ENCODE measurements around the gene C3.

C3 gene

GRCh38 chr19:6690160-6690885, 30.1 kb downstream of the C3 start:
- no peaks in the 10 kb centered on the region for H4K20me1 ChIP-seq (ENCODE audit: insufficient read depth, low read length)
- H3K36me3 ChIP-seq (replicated peaks; ENCODE audit: low read depth, low read length), result no peaks in the 10 kb centered on the region
- no peak overlapping the region for H3K4me3 ChIP-seq (ENCODE audit: low read length)
- no peak overlapping the region for H3K27ac ChIP-seq (ENCODE audit: low read length)
- TF ChIP-seq EZH2phosphoT487 (IDR thresholded peaks at IDR 0.05; ENCODE audit: low read depth) (no peak), CTCF (IDR thresholded peaks at IDR 0.05; ENCODE audit: low read depth, low read length) (no peak)
- no peaks in the 10 kb centered on the region for H3K79me2 ChIP-seq (ENCODE audit: low read length)
- no peak overlapping the region for H3K9ac ChIP-seq (ENCODE audit: low read length)
- peaks cover 23% of the 10 kb centered on the region for H3K27me3 ChIP-seq (ENCODE audit: low read depth, low read length)
- H3K9me3 ChIP-seq (ENCODE audit: insufficient read depth, low read length), result no peaks in the 10 kb centered on the region
- peaks cover 28% of the 10 kb centered on the region for H3K4me1 ChIP-seq (ENCODE audit: low read length)
- no peak overlapping the region for H2AFZ ChIP-seq (ENCODE audit: low read depth, low read length)
- H3K4me2 ChIP-seq (ENCODE audit: low read length), result no peak overlapping the region

DNA sequence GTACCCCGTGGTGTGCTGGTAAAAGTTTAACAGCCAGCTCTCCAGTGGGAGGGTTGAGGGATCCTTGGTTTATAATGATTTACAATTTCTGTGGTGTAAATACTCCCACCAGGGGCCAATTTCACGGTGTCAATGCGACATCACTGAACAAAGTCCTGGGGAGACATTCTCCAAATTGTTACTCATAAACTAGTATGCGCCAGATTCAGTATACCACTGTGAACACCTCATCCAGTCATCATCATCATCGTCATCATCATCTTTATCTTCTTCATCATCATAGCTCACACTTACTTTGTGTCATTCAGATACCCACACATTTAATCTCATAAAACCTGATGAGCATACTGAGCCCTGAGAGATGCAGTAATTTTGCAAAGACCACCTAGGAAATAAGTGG, 33.3 kb downstream of the C3 start:
- Histone ChIP-seq H3K36me3 (replicated peaks; ENCODE audit: low read depth, low read length) (no peaks in the 10 kb centered on the region), H3K4me3 (ENCODE audit: low read length) (no peak overlapping the region), H2AFZ (ENCODE audit: low read depth, low read length) (no peak overlapping the region), H3K9me3 (ENCODE audit: insufficient read depth, low read length) (no peaks in the 10 kb centered on the region), H4K20me1 (ENCODE audit: insufficient read depth, low read length) (no peaks in the 10 kb centered on the region), H3K4me2 (ENCODE audit: low read length) (peak overlapping the region; percentile 69), H3K79me2 (ENCODE audit: low read length) (no peaks in the 10 kb centered on the region), H3K9ac (ENCODE audit: low read length) (0 out of 2 replicates have a peak overlapping the region, but pooled peaks have one; percentile 4), H3K4me1 (ENCODE audit: low read length) (peaks cover 32% of the 10 kb centered on the region), H3K27ac (ENCODE audit: low read length) (no peak overlapping the region), H3K27me3 (ENCODE audit: low read depth, low read length) (peaks cover 34% of the 10 kb centered on the region)
- TF ChIP-seq CTCF (IDR thresholded peaks at IDR 0.05; ENCODE audit: low read depth, low read length), result no peak
- TF ChIP-seq EZH2phosphoT487 (IDR thresholded peaks at IDR 0.05; ENCODE audit: low read depth), result no peak

DNA sequence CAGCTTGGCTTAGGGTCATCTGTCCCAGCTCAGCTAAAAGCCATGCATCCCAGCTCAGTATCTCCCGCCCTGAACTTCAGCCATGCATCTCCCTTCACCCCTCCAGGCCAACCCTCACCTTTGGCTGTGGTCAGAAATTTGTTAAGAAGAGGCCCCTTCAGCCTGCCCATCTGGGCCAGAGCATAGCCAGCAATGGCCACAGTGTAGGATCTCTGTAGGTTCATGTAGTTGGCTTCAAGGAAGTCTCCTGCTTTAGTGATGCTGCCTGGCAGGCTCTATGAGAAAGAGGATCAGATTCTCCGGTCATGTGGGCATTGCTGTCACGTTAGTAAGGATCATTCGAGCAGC, 33.8 kb downstream of the C3 start:
- Histone ChIP-seq H4K20me1 (ENCODE audit: insufficient read depth, low read length) (no peaks in the 10 kb centered on the region), H2AFZ (ENCODE audit: low read depth, low read length) (peak overlapping the region; percentile 35; the same call in 1 of the 2 replicates), H3K27me3 (ENCODE audit: low read depth, low read length) (peaks cover 39% of the 10 kb centered on the region), H3K9me3 (ENCODE audit: insufficient read depth, low read length) (no peaks in the 10 kb centered on the region), H3K4me1 (ENCODE audit: low read length) (peaks cover 30% of the 10 kb centered on the region), H3K36me3 (replicated peaks; ENCODE audit: low read depth, low read length) (no peaks in the 10 kb centered on the region), H3K9ac (ENCODE audit: low read length) (0 out of 2 replicates have a peak overlapping the region, but pooled peaks have one; percentile 4), H3K4me3 (ENCODE audit: low read length) (peak overlapping the region; percentile 34), H3K27ac (ENCODE audit: low read length) (no peak overlapping the region; the same call in 1 of the 2 replicates), H3K4me2 (ENCODE audit: low read length) (peak overlapping the region; percentile 69), H3K79me2 (ENCODE audit: low read length) (no peaks in the 10 kb centered on the region)
- TF ChIP-seq EZH2phosphoT487 (IDR thresholded peaks at IDR 0.05; ENCODE audit: low read depth), result no peak
- TF ChIP-seq CTCF (IDR thresholded peaks at IDR 0.05; ENCODE audit: low read depth, low read length), result no peak

- Histone ChIP-seq H3K4me3 (ENCODE audit: low read length) (peak overlapping the region; percentile 34), H3K4me2 (ENCODE audit: low read length) (peak overlapping the region; percentile 69), H3K4me1 (ENCODE audit: low read length) (peaks cover 30% of the 10 kb centered on the region), H3K9me3 (ENCODE audit: insufficient read depth, low read length) (no peaks in the 10 kb centered on the region), H2AFZ (ENCODE audit: low read depth, low read length) (0 out of 2 replicates have a peak overlapping the region, but pooled peaks have one; percentile 35), H3K36me3 (replicated peaks; ENCODE audit: low read depth, low read length) (no peaks in the 10 kb centered on the region), H4K20me1 (ENCODE audit: insufficient read depth, low read length) (no peaks in the 10 kb centered on the region), H3K27ac (ENCODE audit: low read length) (peak overlapping the region; percentile 2; the same call in 1 of the 2 replicates), H3K79me2 (ENCODE audit: low read length) (no peaks in the 10 kb centered on the region), H3K27me3 (ENCODE audit: low read depth, low read length) (peaks cover 38% of the 10 kb centered on the region), H3K9ac (ENCODE audit: low read length) (no peak overlapping the region)
- TF ChIP-seq CTCF (IDR thresholded peaks at IDR 0.05; ENCODE audit: low read depth, low read length), result no peak
- no peak for TF ChIP-seq EZH2phosphoT487 (IDR thresholded peaks at IDR 0.05; ENCODE audit: low read depth)
These were observed 34.4 kb downstream of the C3 start for GRCh38 chr19:6685962-6686627.
